CD4-positive, alpha-beta T cell (primary cell): ENCODE measurements around the gene CAPSL. TPM values are rescaled to one million over a fixed set of nuclear protein-coding genes. Genes with fewer than 3 reads are reported as not detected.

ENCODE experiments used
- ATAC-seq: fragments of 200-7000 bp; cut with Tn5 transposase; one replicate; pipeline ENCODE4 v1.10.0; 2022; ENCODE audit warnings: mild to moderate bottlenecking; ENCODE audit not compliant: poor library complexity
- CTCF ChIA-PET: fragments of 350-600 bp; sonication (Branson Sonifier 250); formaldehyde crosslinking; loops from one replicate; lab custom pipeline; 2021; ENCODE audit warnings: antibody characterized with exemption, inconsistent platforms; lab: Charles Lee
- POLR2A ChIA-PET: fragments of 350-600 bp; sonication (Branson Sonifier 250); formaldehyde crosslinking; loops from one replicate; lab custom pipeline; 2021; ENCODE audit warnings: antibody characterized with exemption, inconsistent platforms; lab: Charles Lee
- DNase-seq, 14 experiments: peaks; one replicate each; pipeline ENCODE4 v3.0.0-alpha.2; 2013 to 2020; ENCODE audit warnings: mixed read lengths in 2 of 14
- H3K27ac ChIP-seq, 2 donors: one replicate each; pipeline versions ENCODE4 v1.5.1 to v1.7.0; 2013; ENCODE audit warnings: low read length in 2 of 2, low read depth in 1 of 2, mild to moderate bottlenecking in 1 of 2
- H3K27me3 ChIP-seq, 2 experiments: 1 replicate in 1 of 2; 2 replicates in 1 of 2; pipeline versions ENCODE4 v1.6.1 to v1.7.0; 2013; ENCODE audit warnings: low read length in 2 of 2, control low read depth in 1 of 2, mild to moderate bottlenecking in 1 of 2, moderate library complexity in 1 of 2; ENCODE audit not compliant: insufficient read depth in 2 of 2, control insufficient read depth in 1 of 2
- H3K36me3 ChIP-seq: one replicate; pipeline ENCODE4 v1.6.1; 2013; ENCODE audit warnings: low read length, control low read depth; ENCODE audit not compliant: insufficient read depth
- H3K4me1 ChIP-seq: one replicate; pipeline ENCODE4 v1.6.1; 2013; ENCODE audit warnings: low read length, control low read depth; ENCODE audit not compliant: insufficient read depth
- H3K4me3 ChIP-seq: one replicate; pipeline ENCODE4 v1.5.1; 2013; ENCODE audit warnings: mild to moderate bottlenecking, low read length, moderate library complexity
- H3K9me3 ChIP-seq, 2 experiments: 1 replicate in 1 of 2; 2 replicates in 1 of 2; pipeline versions ENCODE4 v1.6.1 to v1.7.0; 2013; ENCODE audit warnings: low read length in 2 of 2, mild to moderate bottlenecking in 2 of 2, control low read depth in 1 of 2, moderate library complexity in 1 of 2; ENCODE audit not compliant: control insufficient read depth in 1 of 2, insufficient read depth in 1 of 2
- H3K27ac Mint-ChIP-seq: one replicate; pipeline ENCODE4 v1.8.0; 2020; ENCODE audit warnings: mixed read lengths
- H3K27me3 Mint-ChIP-seq: one replicate; pipeline ENCODE4 v1.8.0; 2021; ENCODE audit warnings: mixed read lengths
- H3K36me3 Mint-ChIP-seq: one replicate; pipeline ENCODE4 v1.8.0; 2021; ENCODE audit warnings: low read depth, mixed read lengths
- H3K4me1 Mint-ChIP-seq: one replicate; pipeline ENCODE4 v1.8.0; 2021; ENCODE audit warnings: low read depth, mixed read lengths
- H3K4me3 Mint-ChIP-seq: one replicate; pipeline ENCODE4 v1.8.0; 2020; ENCODE audit warnings: mild to moderate bottlenecking, mixed read lengths
- H3K9me3 Mint-ChIP-seq: one replicate; pipeline ENCODE4 v1.8.0; 2020; ENCODE audit warnings: mixed read lengths
- CTCF ChIP-seq: fragments of 200-600 bp; IDR thresholded peaks from one replicate; pipeline ENCODE4 v1.8.0; 2022; ENCODE audit warnings: antibody characterized with exemption, mild to moderate bottlenecking
- intact Hi-C, 2 experiments: fragments of 100-400 bp; cut with DNase I in 1 of 2; cut with micrococcal nuclease in 1 of 2; formaldehyde crosslinking; loops; one replicate each; pipeline versions ENCODE4 v1.15.1 to v1.9.0; 2023 to 2025; cut with DNase I, micrococcal nuclease
- total RNA-seq, 174 experiments: library from RNA in 2 of 174; stranded (reverse) in 2 of 174; gene quantifications; one replicate each; pipeline ENCODE4 v1.2.3 and lab custom pipeline; 2021 to 2026

The CAPSL gene
- total RNA-seq, 2 experiments from 2014 or later: not detected

GRCh38 chr5:35971186-35971877 is 32.9 kb upstream of the CAPSL start:
- CTCF ChIA-PET: no interaction called here
- intact Hi-C loops: no loop called here
- POLR2A ChIA-PET: no interaction called here
- ATAC-seq (no peak), DNase-seq (no peak)
- H3K4me1 Mint-ChIP-seq: no peaks in the 10 kb centered on the region
- Histone ChIP-seq H3K27me3 (no peaks in the 10 kb centered on the region), H3K9me3 (no peaks in the 10 kb centered on the region), H3K4me1 (no peaks in the 10 kb centered on the region), H3K36me3 (no peaks in the 10 kb centered on the region), H3K27ac (no peak overlapping the region), H3K4me3 (no peak overlapping the region)
- peaks cover 31% of the 10 kb centered on the region for H3K27me3 Mint-ChIP-seq
- TF ChIP-seq CTCF: no peak
- no peaks in the 10 kb centered on the region for H3K36me3 Mint-ChIP-seq
- H3K4me3 Mint-ChIP-seq: no peak overlapping the region
- no peak overlapping the region for H3K27ac Mint-ChIP-seq
- H3K9me3 Mint-ChIP-seq: peaks cover 3% of the 10 kb centered on the region

- Mint-ChIP-seq H3K4me1 (no peaks in the 10 kb centered on the region), H3K4me3 (no peak overlapping the region), H3K36me3 (no peaks in the 10 kb centered on the region), H3K27me3 (peaks cover 51% of the 10 kb centered on the region), H3K9me3 (peaks cover 2% of the 10 kb centered on the region), H3K27ac (no peak overlapping the region)
- H3K27me3 ChIP-seq: peaks cover 5 to 18% of the 10 kb centered on the region in 2 experiments
- H3K4me3 ChIP-seq: no peak overlapping the region
- intact Hi-C loops: no loop called here
- H3K4me1 ChIP-seq: no peaks in the 10 kb centered on the region
- peaks cover 3 to 10% of the 10 kb centered on the region in 2 experiments for H3K9me3 ChIP-seq
- H3K36me3 ChIP-seq: no peaks in the 10 kb centered on the region
- ChIA-PET POLR2A (no interaction called here), CTCF (no interaction called here)
- no peak for TF ChIP-seq CTCF
- DNase-seq (no peak), ATAC-seq (no peak)
- no peak overlapping the region for H3K27ac ChIP-seq
These were observed 25.0 kb upstream of the CAPSL start for GRCh38 chr5:35963381-35963843.

GRCh38 chr5:35960328-35960727 is 21.9 kb upstream of the CAPSL start:
- CTCF ChIA-PET: no interaction called here

More at GRCh38 chr5:35960328-35960727, 21.9 kb upstream of the CAPSL start:
- H3K9me3 ChIP-seq: peaks cover 3 to 10% of the 10 kb centered on the region in 2 experiments
- no peaks in the 10 kb centered on the region for H3K4me1 Mint-ChIP-seq
- no peaks in the 10 kb centered on the region for H3K36me3 ChIP-seq
- H3K27me3 Mint-ChIP-seq: peaks cover 47% of the 10 kb centered on the region
- no peak for ATAC-seq
- no peak overlapping the region for H3K27ac ChIP-seq
- intact Hi-C loops: no loop called here
- no peak overlapping the region for H3K4me3 Mint-ChIP-seq
- peaks cover 7% of the 10 kb centered on the region for H3K9me3 Mint-ChIP-seq
- no peak for TF ChIP-seq CTCF
- no peaks in the 10 kb centered on the region for H3K4me1 ChIP-seq
- no peak for DNase-seq
- H3K27ac Mint-ChIP-seq: no peak overlapping the region
- POLR2A ChIA-PET: no interaction called here
- H3K27me3 ChIP-seq: peaks cover 16 to 32% of the 10 kb centered on the region in 2 experiments
- H3K4me3 ChIP-seq: no peak overlapping the region
- H3K36me3 Mint-ChIP-seq: no peaks in the 10 kb centered on the region
